ENCODE results near the gene SEMA4C.
"Not testable (repeated sequence)": the region's sequence is repeated elsewhere in the genome, so short reads cannot be mapped to it uniquely, and the experiment has no call there.

SEMA4C gene

GRCh38 chr2:96870626-96871255 lies 861 bp upstream of the SEMA4C start:
- DNase-seq (peak; percentile 45), ATAC-seq (replicated peaks) (peak in 1 of 2 donors; percentile 20)
- Mint-ChIP-seq H3K27me3 (peaks cover 0 to 18% of the 10 kb centered on the region in 2 donors), H3K27ac (peak overlapping the region; percentile 93), H3K4me3 (peak overlapping the region; percentile 79 to 89), H3K4me1 (peaks cover 46 to 67% of the 10 kb centered on the region in 2 donors), H3K36me3 (peaks cover 16 to 27% of the 10 kb centered on the region in 2 donors), H3K9me3 (no peaks in the 10 kb centered on the region)

GRCh38 chr2:96869281-96869821 lies 529 bp downstream of the SEMA4C start:
- DNase-seq, result no peak
- peak in 1 of 2 donors; percentile 3 for ATAC-seq (replicated peaks)
- peak overlapping the region; percentile 80 to 89 for H3K4me3 Mint-ChIP-seq

GRCh38 chr2:96868555-96869280 lies 1.2 kb downstream of the SEMA4C start:
- Mint-ChIP-seq H3K36me3 (peaks cover 31 to 42% of the 10 kb centered on the region in 2 donors), H3K4me3 (peak overlapping the region; percentile 80 to 85), H3K4me1 (peaks cover 32 to 47% of the 10 kb centered on the region in 2 donors), H3K27me3 (peaks cover 0 to 23% of the 10 kb centered on the region in 2 donors), H3K9me3 (no peaks in the 10 kb centered on the region), H3K27ac (peak overlapping the region; percentile 88)
- DNase-seq (peak; percentile 41), ATAC-seq (replicated peaks) (peak; percentile 40 to 42)

More at GRCh38 chr2:96869281-96869821, 529 bp downstream of the SEMA4C start:
- H3K36me3 Mint-ChIP-seq, result peaks cover 29 to 41% of the 10 kb centered on the region in 2 donors
- H3K9me3 Mint-ChIP-seq, result no peaks in the 10 kb centered on the region
- H3K27me3 Mint-ChIP-seq, result peaks cover 0 to 23% of the 10 kb centered on the region in 2 donors
- no peak overlapping the region for H3K27ac Mint-ChIP-seq
- peaks cover 37 to 53% of the 10 kb centered on the region in 2 donors for H3K4me1 Mint-ChIP-seq

- H3K36me3 Mint-ChIP-seq, result peaks cover 39 to 47% of the 10 kb centered on the region in 2 donors
- H3K4me1 Mint-ChIP-seq, result peaks cover 27 to 39% of the 10 kb centered on the region in 2 donors
- peak overlapping the region; percentile 80 to 85 for H3K4me3 Mint-ChIP-seq
- ATAC-seq (replicated peaks) (peak; percentile 4 to 17), DNase-seq (no peak)
- H3K27me3 Mint-ChIP-seq, result peaks cover 0 to 29% of the 10 kb centered on the region in 2 donors
- peak overlapping the region; percentile 88 for H3K27ac Mint-ChIP-seq
- no peaks in the 10 kb centered on the region for H3K9me3 Mint-ChIP-seq
Measured at GRCh38 chr2:96867756-96868554, 1.9 kb downstream of the SEMA4C start.

GRCh38 chr2:96866986-96867755 lies 2.7 kb downstream of the SEMA4C start:
- H3K4me1 Mint-ChIP-seq, result peaks cover 24 to 31% of the 10 kb centered on the region in 2 donors
- H3K4me3 Mint-ChIP-seq, result peak overlapping the region; percentile 80 to 85
- H3K27me3 Mint-ChIP-seq, result peaks cover 0 to 29% of the 10 kb centered on the region in 2 donors
- no peak for ATAC-seq (replicated peaks)
- no peak for DNase-seq
- H3K9me3 Mint-ChIP-seq, result no peaks in the 10 kb centered on the region
- peaks cover 40 to 51% of the 10 kb centered on the region in 2 donors for H3K36me3 Mint-ChIP-seq
- peak overlapping the region; percentile 88 for H3K27ac Mint-ChIP-seq

- DNase-seq (no peak), ATAC-seq (replicated peaks) (no peak)
- peaks cover 0 to 29% of the 10 kb centered on the region in 2 donors for H3K27me3 Mint-ChIP-seq
- no peaks in the 10 kb centered on the region for H3K9me3 Mint-ChIP-seq
- H3K27ac Mint-ChIP-seq, result peak overlapping the region; percentile 9
- peaks cover 24 to 31% of the 10 kb centered on the region in 2 donors for H3K4me1 Mint-ChIP-seq
- H3K36me3 Mint-ChIP-seq, result peaks cover 45 to 57% of the 10 kb centered on the region in 2 donors
- H3K4me3 Mint-ChIP-seq, result peak overlapping the region; percentile 22 to 32
Measured at GRCh38 chr2:96866586-96866985, 3.3 kb downstream of the SEMA4C start.

GRCh38 chr2:96866149-96866548 lies 3.7 kb downstream of the SEMA4C start:
- Mint-ChIP-seq H3K27ac (no peak overlapping the region), H3K27me3 (peaks cover 0 to 29% of the 10 kb centered on the region in 2 donors), H3K4me1 (peaks cover 24 to 33% of the 10 kb centered on the region in 2 donors), H3K4me3 (no peak overlapping the region), H3K36me3 (peaks cover 49 to 61% of the 10 kb centered on the region in 2 donors), H3K9me3 (no peaks in the 10 kb centered on the region)
- DNase-seq (no peak), ATAC-seq (replicated peaks) (no peak)

DNA sequence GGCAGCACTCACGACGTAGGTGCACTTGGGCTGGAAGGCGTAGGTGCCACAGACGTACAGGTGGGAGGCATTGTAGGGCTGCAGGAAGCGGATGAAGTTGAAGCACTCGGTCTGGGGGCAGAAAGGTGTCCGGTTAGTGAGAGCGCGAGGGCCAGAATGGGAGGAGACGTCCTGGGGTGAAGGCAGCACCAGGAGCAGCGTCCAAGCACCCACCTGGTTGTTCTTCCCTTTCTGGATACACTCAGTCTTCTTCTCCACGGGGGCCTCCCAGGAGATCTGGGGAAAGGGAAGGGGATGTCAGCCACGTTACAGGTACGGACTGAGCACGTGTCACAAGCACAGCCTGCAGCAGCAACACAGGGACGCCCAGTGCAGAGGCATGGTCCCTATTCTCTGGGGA lies 4.2 kb downstream of the SEMA4C start:
- Mint-ChIP-seq H3K36me3 (peaks cover 54 to 64% of the 10 kb centered on the region in 2 donors), H3K4me3 (peak overlapping the region in 1 of 2 donors; percentile 12), H3K9me3 (no peaks in the 10 kb centered on the region), H3K27ac (peak overlapping the region; percentile 25), H3K27me3 (peaks cover 0 to 29% of the 10 kb centered on the region in 2 donors), H3K4me1 (peaks cover 20 to 28% of the 10 kb centered on the region in 2 donors)
- ATAC-seq (replicated peaks) (no peak), DNase-seq (no peak)

DNA sequence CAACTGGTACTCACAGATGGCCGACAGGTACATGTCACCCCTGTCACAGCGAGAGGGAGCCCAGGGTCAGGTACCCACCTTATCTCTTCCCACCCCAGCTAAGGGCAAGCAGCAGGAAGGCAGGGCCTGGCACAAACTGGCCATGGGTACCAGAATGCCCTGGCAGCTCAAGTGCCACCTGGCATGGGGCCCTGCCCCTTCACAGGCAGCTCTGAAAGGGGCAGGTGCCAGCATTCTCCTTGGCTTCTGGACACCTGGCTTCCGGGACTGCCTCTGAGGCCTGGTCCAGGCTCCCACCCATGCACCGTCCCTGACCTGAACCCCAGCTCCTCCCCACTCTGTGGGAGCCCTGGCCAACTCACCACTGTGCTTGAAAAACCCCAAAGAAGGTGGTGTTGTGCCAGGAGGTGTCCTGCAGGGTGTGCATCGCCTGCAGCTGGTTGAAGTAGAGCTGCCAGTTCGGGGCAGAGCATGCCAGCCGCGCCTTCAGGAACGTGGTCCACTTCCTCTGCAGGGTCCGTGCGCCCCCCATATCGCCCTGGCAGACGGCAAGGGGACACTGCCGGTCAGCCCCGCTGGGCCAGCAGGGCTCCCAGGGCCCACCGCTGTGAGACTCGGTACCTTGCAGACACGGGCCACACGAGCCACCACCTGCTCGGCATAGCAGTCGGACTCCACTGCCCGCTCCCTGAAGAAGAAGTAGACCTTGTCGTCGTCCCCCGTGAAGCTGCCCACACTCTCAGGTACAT lies 5.4 kb downstream of the SEMA4C start:
- H3K27me3 Mint-ChIP-seq, result peaks cover 0 to 29% of the 10 kb centered on the region in 2 donors
- H3K27ac Mint-ChIP-seq, result no peak overlapping the region
- H3K4me1 Mint-ChIP-seq, result peaks cover 21 to 34% of the 10 kb centered on the region in 2 donors
- ATAC-seq (replicated peaks), result no peak
- no peak for DNase-seq
- H3K4me3 Mint-ChIP-seq, result no peak overlapping the region
- peaks cover 61 to 70% of the 10 kb centered on the region in 2 donors for H3K36me3 Mint-ChIP-seq
- H3K9me3 Mint-ChIP-seq, result no peaks in the 10 kb centered on the region

- Mint-ChIP-seq H3K36me3 (peaks cover 61 to 70% of the 10 kb centered on the region in 2 donors), H3K4me1 (peaks cover 28 to 41% of the 10 kb centered on the region in 2 donors), H3K9me3 (no peaks in the 10 kb centered on the region)
Measured at GRCh38 chr2:96863575-96864342, 6.1 kb downstream of the SEMA4C start.

GRCh38 chr2:96863056-96863455 lies 6.8 kb downstream of the SEMA4C start:
- Mint-ChIP-seq H3K36me3 (peaks cover 61 to 70% of the 10 kb centered on the region in 2 donors), H3K4me1 (peaks cover 28 to 42% of the 10 kb centered on the region in 2 donors), H3K27me3 (peaks cover 0 to 29% of the 10 kb centered on the region in 2 donors)
- not testable (repeated sequence) for DNase-seq; H3K27ac Mint-ChIP-seq; H3K4me3 Mint-ChIP-seq; ATAC-seq (replicated peaks); H3K9me3 Mint-ChIP-seq

More at GRCh38 chr2:96863575-96864342, 6.1 kb downstream of the SEMA4C start:
- peaks cover 0 to 29% of the 10 kb centered on the region in 2 donors for H3K27me3 Mint-ChIP-seq
- no peak overlapping the region for H3K4me3 Mint-ChIP-seq
- ATAC-seq (replicated peaks) (no peak), DNase-seq (no peak)
- H3K27ac Mint-ChIP-seq, result no peak overlapping the region

GRCh38 chr2:96861074-96861473 lies 8.8 kb downstream of the SEMA4C start:
- no peak for DNase-seq
- Mint-ChIP-seq H3K4me3 (no peak overlapping the region), H3K36me3 (peaks cover 49 to 54% of the 10 kb centered on the region in 2 donors), H3K4me1 (peaks cover 30 to 44% of the 10 kb centered on the region in 2 donors), H3K27me3 (peaks cover 0 to 14% of the 10 kb centered on the region in 2 donors), H3K27ac (no peak overlapping the region), H3K9me3 (no peaks in the 10 kb centered on the region)
- ATAC-seq (replicated peaks), result no peak
